Neutrophil (primary cell): ENCODE measurements around the gene CTBP2.

Source experiments
- H3K27ac ChIP-seq: fragments of 200-600 bp; sonication (generic); 2 replicates; pipeline ENCODE4 v1.5.1; 2016; ENCODE audit warnings: mild to moderate bottlenecking, moderate library complexity
- H3K27me3 ChIP-seq: fragments of 200-600 bp; sonication (generic); 2 replicates; pipeline ENCODE4 v1.6.0; 2016; ENCODE audit warnings: mild to moderate bottlenecking
- H3K36me3 ChIP-seq: fragments of 200-600 bp; sonication (generic); 2 replicates; pipeline ENCODE4 v1.5.1; 2017
- H3K4me1 ChIP-seq, 2 experiments: fragments of 200-600 bp in 1 of 2; sonication (generic) in 1 of 2; 1 replicate in 1 of 2; 2 replicates in 1 of 2; pipeline versions ENCODE4 v1.5.1 to v1.6.1; 2013 to 2016; ENCODE audit warnings: low read depth in 1 of 2, low read length in 1 of 2, mild to moderate bottlenecking in 1 of 2, moderate library complexity in 1 of 2; ENCODE audit not compliant: control insufficient read depth in 1 of 2, insufficient read depth in 1 of 2
- H3K4me3 ChIP-seq, 2 experiments: fragments of 200-600 bp in 1 of 2; sonication (generic) in 1 of 2; 1 replicate in 1 of 2; 2 replicates in 1 of 2; pipeline ENCODE4 v1.5.1; 2013 to 2016; ENCODE audit warnings: low read depth in 1 of 2, low read length in 1 of 2, mild to moderate bottlenecking in 1 of 2, moderate library complexity in 1 of 2
- H3K9me3 ChIP-seq: fragments of 200-600 bp; sonication (generic); 2 replicates; pipeline ENCODE4 v1.5.1; 2016
- CTCF ChIP-seq: fragments of 200-600 bp; sonication (generic); IDR thresholded peaks from 2 replicates; pipeline ENCODE4 v1.5.1; 2016; ENCODE audit warnings: antibody characterized with exemption

CTBP2 gene

GRCh38 chr10:124935946-124936345 lies 224.4 kb downstream of the CTBP2 start:
- H3K9me3 ChIP-seq, result no peaks in the 10 kb centered on the region
- H3K4me1 ChIP-seq, result peaks cover 8 to 10% of the 10 kb centered on the region in 2 experiments
- no peak overlapping the region for H3K4me3 ChIP-seq
- peak overlapping the region; percentile 41 for H3K27ac ChIP-seq
- no peaks in the 10 kb centered on the region for H3K27me3 ChIP-seq
- no peaks in the 10 kb centered on the region for H3K36me3 ChIP-seq
- no peak for TF ChIP-seq CTCF
